Panc1 (cell line): ENCODE results near the gene RIOK2. TPM values are rescaled to one million over a fixed set of nuclear protein-coding genes. Genes with fewer than 3 reads are reported as not detected.
"Not testable (repeated sequence)": the region's sequence is repeated elsewhere in the genome, so short reads cannot be mapped to it uniquely, and the experiment has no call there.

Experiments used
- ATAC-seq: fragments of 200-7000 bp; cut with Tn5 transposase; 2 replicates; pipeline ENCODE4 v1.9.1; 2020; ENCODE audit warnings: mild to moderate bottlenecking, moderate library complexity
- BruUV-seq: library from RNA; stranded (reverse); fragments of 400-500 nt; replicated peaks from 2 replicates; lab custom pipeline; 2021; lab: Mats Ljungman, UMichigan
- CTCF ChIA-PET: fragments of 300-600 bp; sonication (Branson Sonifier 250); formaldehyde crosslinking; loops from one replicate; lab custom pipeline; 2022; ENCODE audit warnings: antibody characterized with exemption; lab: Charles Lee
- POLR2A ChIA-PET: fragments of 300-600 bp; sonication (Branson Sonifier 250); formaldehyde crosslinking; loops from one replicate; lab custom pipeline; 2022; ENCODE audit warnings: antibody characterized with exemption; lab: Charles Lee
- DNase-seq: peaks from one replicate; pipeline ENCODE4 v3.0.0-alpha.2; 2010; ENCODE audit warnings: low read depth, low spot score
- H3K27ac ChIP-seq: 2 replicates; pipeline ENCODE4 v1.5.1; 2011; ENCODE audit warnings: mild to moderate bottlenecking, low read length, inconsistent platforms
- H3K27me3 ChIP-seq: fragments of 200-500 bp; sonication (Bioruptor generic); 2 replicates; pipeline ENCODE4 v1.6.0; 2014; ENCODE audit warnings: low read length, inconsistent platforms; ENCODE audit not compliant: control insufficient read depth, insufficient read depth
- H3K36me3 ChIP-seq: fragments of 200-500 bp; sonication (Bioruptor generic); 2 replicates; pipeline ENCODE4 v1.5.1; 2014; ENCODE audit warnings: inconsistent platforms, mild to moderate bottlenecking, low read length, moderate library complexity; ENCODE audit not compliant: control insufficient read depth, insufficient read depth
- H3K4me1 ChIP-seq: 2 replicates; pipeline ENCODE4 v1.5.1; 2011; ENCODE audit warnings: inconsistent platforms, mild to moderate bottlenecking, low read length, moderate library complexity; ENCODE audit not compliant: control insufficient read depth, insufficient read depth
- H3K4me3 ChIP-seq, 2 experiments: 2 replicates each; pipeline ENCODE4 v1.5.1; 2011 to 2012; ENCODE audit warnings: low read depth in 2 of 2, low read length in 2 of 2, mild to moderate bottlenecking in 2 of 2, inconsistent platforms in 1 of 2, moderate library complexity in 1 of 2
- H3K9me3 ChIP-seq: fragments of 200-500 bp; sonication (Bioruptor generic); 2 replicates; pipeline ENCODE4 v1.5.1; 2014; ENCODE audit warnings: low read depth, mild to moderate bottlenecking, inconsistent platforms, low read length, moderate library complexity; ENCODE audit not compliant: control insufficient read depth, insufficient read depth
- POLR2AphosphoS5 ChIP-seq: IDR thresholded peaks from 2 replicates; pipeline ENCODE4 v1.6.1; 2012; ENCODE audit warnings: mild to moderate bottlenecking, low read depth, low read length, moderate library complexity
- SIN3A ChIP-seq: IDR thresholded peaks from 2 replicates; pipeline ENCODE4 v1.6.1; 2012; ENCODE audit warnings: low read depth, mild to moderate bottlenecking, low read length, moderate library complexity, borderline replicate concordance; ENCODE audit not compliant: insufficient read depth
- TCF7L2 ChIP-seq: IDR thresholded peaks from 2 replicates; pipeline ENCODE4 v1.6.1; 2011; ENCODE audit warnings: mild to moderate bottlenecking, low read depth, low read length, inconsistent platforms
- in situ Hi-C: cut with HindIII; loops from 2 replicates; pipeline ENCODE4 v1.10.0; 2016; ENCODE audit warnings: low sequenced_read_pairs, low pct_unique_long_range_greater_than_20kb
- intact Hi-C: fragments of 100-400 bp; cut with micrococcal nuclease; formaldehyde crosslinking; loops from one replicate; pipeline ENCODE4 v1.10.0; 2022; ENCODE audit not compliant: unreplicated experiment
- total RNA-seq: library from RNA; stranded (reverse); gene quantifications from one replicate; pipeline ENCODE4 v1.2.1, GENCODE V29; 2021; ENCODE audit not compliant: unreplicated experiment
- TF ChIP-seq, protein P1 (sequence below): fragments of 450-650 bp; IDR thresholded peaks from 2 replicates; pipeline ENCODE4 v1.5.1; 2017; ENCODE audit warnings: mild to moderate bottlenecking
- TF ChIP-seq, protein P2 (sequence below), 2 experiments: IDR thresholded peaks; 2 replicates each; pipeline ENCODE4 v1.6.1; 2011 to 2012; ENCODE audit warnings: low read depth in 2 of 2, control low read depth in 1 of 2, low read length in 1 of 2, mild to moderate bottlenecking in 1 of 2, moderate library complexity in 1 of 2; ENCODE audit not compliant: insufficient read depth in 1 of 2

The RIOK2 gene
- total RNA-seq, 1 experiment from 2014 or later, result 32.5 TPM

GRCh38 chr5:97182571-97183099 is 412 bp downstream of the RIOK2 start:
- Histone ChIP-seq H3K4me1 (peaks cover 9% of the 10 kb centered on the region; the same call in 1 of the 2 replicates), H3K9me3 (no peaks in the 10 kb centered on the region), H3K27ac (peak overlapping the region; percentile 96), H3K36me3 (peaks cover 19% of the 10 kb centered on the region), H3K4me3 (peak overlapping the region; percentile 98 to 100), H3K27me3 (no peaks in the 10 kb centered on the region)
- TF ChIP-seq SIN3A (0 out of 2 replicates have a peak, but pooled peaks have one; percentile 72), TCF7L2 (no peak), POLR2AphosphoS5 (no peak)
- intact Hi-C loops, result no loop called here
- BruUV-seq, result TSS peak; percentile 94
- ATAC-seq, result no peak
- no peak for DNase-seq
- in situ Hi-C loops, result no loop called here
- CTCF ChIA-PET, result interaction anchor here (0.7 kb wide), 1 partner anchor 14 kb away, joined by 8 read pairs; no protein-coding TSS in a partner anchor
- POLR2A ChIA-PET, result no interaction called here

DNA sequence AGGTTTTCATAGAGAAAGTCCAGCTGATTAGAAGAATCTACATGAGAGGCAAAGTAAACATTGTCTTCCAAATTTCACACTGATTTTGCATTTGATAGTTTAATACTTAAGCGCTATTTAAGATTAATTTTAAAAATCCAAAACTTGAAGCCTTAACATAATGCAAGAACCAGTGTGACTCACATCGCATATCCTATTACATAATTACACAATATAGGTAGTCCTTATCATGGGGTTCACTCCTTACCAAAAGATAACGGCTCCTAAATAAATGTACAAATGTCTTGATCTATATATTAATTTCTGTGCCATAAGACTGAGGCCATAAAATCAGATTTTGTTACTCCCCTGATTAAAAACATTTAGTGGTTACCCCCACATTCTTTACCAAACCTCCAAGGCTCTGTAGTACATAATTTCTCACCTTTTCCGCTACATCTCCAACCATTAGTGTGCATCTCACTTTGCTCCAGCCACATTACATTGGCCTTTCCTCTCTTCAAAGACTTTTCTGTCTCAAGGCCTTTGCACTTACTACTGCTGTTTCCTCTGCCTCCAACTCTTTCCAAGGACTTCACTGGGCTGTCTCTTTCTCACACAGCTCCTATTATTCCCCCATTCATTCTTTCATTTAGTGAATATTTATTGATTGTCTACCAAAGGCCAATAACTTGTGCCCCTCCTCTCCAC is 1.0 kb downstream of the RIOK2 start:
- Histone ChIP-seq H3K36me3 (peaks cover 25% of the 10 kb centered on the region), H3K9me3 (no peaks in the 10 kb centered on the region), H3K4me1 (peaks cover 9% of the 10 kb centered on the region; the same call in 1 of the 2 replicates), H3K27me3 (no peaks in the 10 kb centered on the region), H3K4me3 (peak overlapping the region; percentile 98 to 100), H3K27ac (peak overlapping the region; percentile 96)
- TF ChIP-seq POLR2AphosphoS5 (no peak), TCF7L2 (no peak), SIN3A (no peak)
- TF ChIP-seq, protein P1, sequence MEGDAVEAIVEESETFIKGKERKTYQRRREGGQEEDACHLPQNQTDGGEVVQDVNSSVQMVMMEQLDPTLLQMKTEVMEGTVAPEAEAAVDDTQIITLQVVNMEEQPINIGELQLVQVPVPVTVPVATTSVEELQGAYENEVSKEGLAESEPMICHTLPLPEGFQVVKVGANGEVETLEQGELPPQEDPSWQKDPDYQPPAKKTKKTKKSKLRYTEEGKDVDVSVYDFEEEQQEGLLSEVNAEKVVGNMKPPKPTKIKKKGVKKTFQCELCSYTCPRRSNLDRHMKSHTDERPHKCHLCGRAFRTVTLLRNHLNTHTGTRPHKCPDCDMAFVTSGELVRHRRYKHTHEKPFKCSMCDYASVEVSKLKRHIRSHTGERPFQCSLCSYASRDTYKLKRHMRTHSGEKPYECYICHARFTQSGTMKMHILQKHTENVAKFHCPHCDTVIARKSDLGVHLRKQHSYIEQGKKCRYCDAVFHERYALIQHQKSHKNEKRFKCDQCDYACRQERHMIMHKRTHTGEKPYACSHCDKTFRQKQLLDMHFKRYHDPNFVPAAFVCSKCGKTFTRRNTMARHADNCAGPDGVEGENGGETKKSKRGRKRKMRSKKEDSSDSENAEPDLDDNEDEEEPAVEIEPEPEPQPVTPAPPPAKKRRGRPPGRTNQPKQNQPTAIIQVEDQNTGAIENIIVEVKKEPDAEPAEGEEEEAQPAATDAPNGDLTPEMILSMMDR, result no peak
- TF ChIP-seq, protein P2, sequence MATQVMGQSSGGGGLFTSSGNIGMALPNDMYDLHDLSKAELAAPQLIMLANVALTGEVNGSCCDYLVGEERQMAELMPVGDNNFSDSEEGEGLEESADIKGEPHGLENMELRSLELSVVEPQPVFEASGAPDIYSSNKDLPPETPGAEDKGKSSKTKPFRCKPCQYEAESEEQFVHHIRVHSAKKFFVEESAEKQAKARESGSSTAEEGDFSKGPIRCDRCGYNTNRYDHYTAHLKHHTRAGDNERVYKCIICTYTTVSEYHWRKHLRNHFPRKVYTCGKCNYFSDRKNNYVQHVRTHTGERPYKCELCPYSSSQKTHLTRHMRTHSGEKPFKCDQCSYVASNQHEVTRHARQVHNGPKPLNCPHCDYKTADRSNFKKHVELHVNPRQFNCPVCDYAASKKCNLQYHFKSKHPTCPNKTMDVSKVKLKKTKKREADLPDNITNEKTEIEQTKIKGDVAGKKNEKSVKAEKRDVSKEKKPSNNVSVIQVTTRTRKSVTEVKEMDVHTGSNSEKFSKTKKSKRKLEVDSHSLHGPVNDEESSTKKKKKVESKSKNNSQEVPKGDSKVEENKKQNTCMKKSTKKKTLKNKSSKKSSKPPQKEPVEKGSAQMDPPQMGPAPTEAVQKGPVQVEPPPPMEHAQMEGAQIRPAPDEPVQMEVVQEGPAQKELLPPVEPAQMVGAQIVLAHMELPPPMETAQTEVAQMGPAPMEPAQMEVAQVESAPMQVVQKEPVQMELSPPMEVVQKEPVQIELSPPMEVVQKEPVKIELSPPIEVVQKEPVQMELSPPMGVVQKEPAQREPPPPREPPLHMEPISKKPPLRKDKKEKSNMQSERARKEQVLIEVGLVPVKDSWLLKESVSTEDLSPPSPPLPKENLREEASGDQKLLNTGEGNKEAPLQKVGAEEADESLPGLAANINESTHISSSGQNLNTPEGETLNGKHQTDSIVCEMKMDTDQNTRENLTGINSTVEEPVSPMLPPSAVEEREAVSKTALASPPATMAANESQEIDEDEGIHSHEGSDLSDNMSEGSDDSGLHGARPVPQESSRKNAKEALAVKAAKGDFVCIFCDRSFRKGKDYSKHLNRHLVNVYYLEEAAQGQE (IDR thresholded peaks at IDR 0.05; ENCODE audit: insufficient read depth in 1 of 2, low read depth in 2 of 2, low read length in 1 of 2), result no peak
- DNase-seq (no peak), ATAC-seq (no peak)
- intact Hi-C loops (no loop called here), in situ Hi-C loops (no loop called here)
- POLR2A ChIA-PET, result no interaction called here
- BruUV-seq, result no TSS peak
- CTCF ChIA-PET, result no interaction called here

DNA sequence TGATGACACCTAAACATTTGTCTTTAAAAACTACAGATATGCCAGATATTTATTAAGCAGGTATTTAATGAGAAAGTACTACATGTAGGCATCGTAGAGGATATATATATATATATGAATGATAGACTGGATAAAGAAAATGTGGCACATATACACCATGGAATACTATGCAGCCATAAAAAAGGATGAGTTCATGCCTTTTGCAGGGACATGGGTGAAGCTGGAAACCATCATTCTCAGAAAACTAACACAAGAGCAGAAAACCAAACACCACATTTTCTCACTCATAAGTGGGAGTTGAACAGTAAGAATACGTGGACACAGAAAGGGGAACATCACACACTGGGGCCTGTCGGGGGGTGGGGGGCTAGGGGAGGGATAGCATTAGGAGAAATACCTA is 3.6 kb downstream of the RIOK2 start:
- H3K4me1 ChIP-seq, H3K9me3 ChIP-seq, intact Hi-C loops, POLR2A ChIA-PET, H3K27ac ChIP-seq, in situ Hi-C loops, BruUV-seq, DNase-seq, CTCF ChIA-PET, H3K4me3 ChIP-seq, H3K27me3 ChIP-seq, ATAC-seq: not testable (repeated sequence)
- peaks cover 43% of the 10 kb centered on the region for H3K36me3 ChIP-seq
